Mesenchymal stem cell (in vitro differentiated cells and primary cell): ENCODE measurements around the gene CHI3L2.
A peak's percentile ranks its signal among the peaks of the same experiment; 100 is the strongest.

Experiments used
- DNase-seq: peaks from one replicate; pipeline ENCODE4 v3.0.0-alpha.2; 2013
- H2AFZ ChIP-seq: one replicate; pipeline ENCODE4 v1.6.1; 2013; ENCODE audit warnings: low read depth, mild to moderate bottlenecking, control low read depth, inconsistent platforms, low read length, moderate library complexity
- H2AK5ac ChIP-seq: 2 replicates; pipeline ENCODE4 v1.6.1; 2013; ENCODE audit warnings: low read length, moderate library complexity, mild to moderate bottlenecking, inconsistent platforms; ENCODE audit not compliant: severe bottlenecking
- H2BK120ac ChIP-seq: one replicate; pipeline ENCODE4 v1.6.1; 2013; ENCODE audit warnings: low read depth, mild to moderate bottlenecking, inconsistent platforms, low read length, moderate library complexity
- H2BK12ac ChIP-seq, 2 experiments: one replicate each; pipeline ENCODE4 v1.6.1; 2013; ENCODE audit warnings: inconsistent platforms in 2 of 2, low read length in 2 of 2, mild to moderate bottlenecking in 2 of 2, moderate library complexity in 2 of 2, control low read depth in 1 of 2
- H2BK15ac ChIP-seq: one replicate; pipeline ENCODE4 v1.6.1; 2013; ENCODE audit warnings: mild to moderate bottlenecking, low read depth, inconsistent platforms; ENCODE audit not compliant: poor library complexity, severe bottlenecking
- H2BK5ac ChIP-seq: 2 replicates; pipeline ENCODE4 v1.6.1; 2013; ENCODE audit warnings: low read depth, mild to moderate bottlenecking, low read length, control low read depth, inconsistent platforms; ENCODE audit not compliant: poor library complexity, severe bottlenecking
- H3K14ac ChIP-seq, 2 experiments: one replicate each; pipeline ENCODE4 v1.6.1; 2013; ENCODE audit warnings: inconsistent platforms in 2 of 2, low read length in 2 of 2, control low read depth in 1 of 2, mild to moderate bottlenecking in 1 of 2, moderate library complexity in 1 of 2
- H3K18ac ChIP-seq, 2 experiments: one replicate each; pipeline ENCODE4 v1.6.1; 2013; ENCODE audit warnings: inconsistent platforms in 2 of 2, low read length in 2 of 2, control low read depth in 1 of 2, low read depth in 1 of 2, mild to moderate bottlenecking in 1 of 2
- H3K23ac ChIP-seq, 2 experiments: one replicate each; pipeline ENCODE4 v1.6.1; 2013; ENCODE audit warnings: inconsistent platforms in 2 of 2, low read length in 2 of 2, mild to moderate bottlenecking in 2 of 2, moderate library complexity in 2 of 2, control low read depth in 1 of 2
- H3K27ac ChIP-seq: 2 replicates; pipeline ENCODE4 v1.5.1; 2013; ENCODE audit warnings: mild to moderate bottlenecking, moderate library complexity, low read length, control low read depth, inconsistent platforms; ENCODE audit not compliant: poor library complexity, severe bottlenecking
- H3K27me3 ChIP-seq, 2 experiments: 2 replicates each; pipeline versions ENCODE4 v1.6.1 to v1.7.0; 2013; ENCODE audit warnings: low read length in 2 of 2, mild to moderate bottlenecking in 2 of 2, moderate library complexity in 2 of 2, control low read depth in 1 of 2, inconsistent platforms in 1 of 2; ENCODE audit not compliant: control insufficient read depth in 1 of 2, insufficient read depth in 1 of 2
- H3K36me3 ChIP-seq, 2 experiments: 2 replicates each; pipeline versions ENCODE4 v1.6.1 to v1.7.0; 2013; ENCODE audit warnings: low read length in 2 of 2, control low read depth in 1 of 2, inconsistent platforms in 1 of 2, low read depth in 1 of 2, mild to moderate bottlenecking in 1 of 2; ENCODE audit not compliant: insufficient read depth in 2 of 2, control insufficient read depth in 1 of 2
- H3K4ac ChIP-seq, 2 experiments: one replicate each; pipeline ENCODE4 v1.6.1; 2013; ENCODE audit warnings: inconsistent platforms in 2 of 2, low read length in 2 of 2, mild to moderate bottlenecking in 2 of 2, moderate library complexity in 2 of 2, control low read depth in 1 of 2, low read depth in 1 of 2
- H3K4me1 ChIP-seq: 2 replicates; pipeline ENCODE4 v1.6.1; 2013; ENCODE audit warnings: low read depth, low read length, control low read depth; ENCODE audit not compliant: control insufficient read depth, insufficient read depth
- H3K4me2 ChIP-seq: 2 replicates; pipeline ENCODE4 v1.6.1; 2013; ENCODE audit warnings: low read length, mild to moderate bottlenecking, inconsistent platforms; ENCODE audit not compliant: poor library complexity, severe bottlenecking
- H3K4me3 ChIP-seq, 2 experiments: 2 replicates each; pipeline versions ENCODE4 v1.5.1 to v1.7.0; 2013; ENCODE audit warnings: low read length in 2 of 2, mild to moderate bottlenecking in 2 of 2, control low read depth in 1 of 2, low read depth in 1 of 2; ENCODE audit not compliant: insufficient read depth in 1 of 2
- H3K79me1 ChIP-seq: replicated peaks from 2 replicates; pipeline ENCODE4 v1.6.1; 2013; ENCODE audit warnings: mild to moderate bottlenecking, control low read depth, low read length, inconsistent platforms; ENCODE audit not compliant: poor library complexity, severe bottlenecking
- H3K9ac ChIP-seq: 2 replicates; pipeline ENCODE4 v1.7.0; 2013; ENCODE audit warnings: mild to moderate bottlenecking, low read length, moderate library complexity
- H3K9me3 ChIP-seq: 2 replicates; pipeline ENCODE4 v1.7.0; 2013; ENCODE audit warnings: mild to moderate bottlenecking, low read length; ENCODE audit not compliant: control insufficient read depth
- H4K8ac ChIP-seq: one replicate; pipeline ENCODE4 v1.6.1; 2013; ENCODE audit warnings: inconsistent platforms, mild to moderate bottlenecking, low read length, moderate library complexity
- H4K91ac ChIP-seq: one replicate; pipeline ENCODE4 v1.6.1; 2013; ENCODE audit warnings: mild to moderate bottlenecking, low read length, inconsistent platforms
- WGBS: methylation state at CpG from one replicate; pipeline ENCODE4 v1.1.7; 2013; ENCODE audit warnings: mixed read lengths; 5-methylcytosine and 5-hydroxymethylcytosine counted together

The CHI3L2 gene

GRCh38 chr1:111225717-111226400 is 1.7 kb upstream of the CHI3L2 start:
- no peak overlapping the region for H3K18ac ChIP-seq
- no peak overlapping the region for H3K9ac ChIP-seq
- no peak overlapping the region for H2BK12ac ChIP-seq
- no peak overlapping the region for H3K23ac ChIP-seq
- no peak for DNase-seq
- H2BK120ac ChIP-seq, result no peak overlapping the region
- no peak overlapping the region for H2AFZ ChIP-seq
- no peak overlapping the region for H3K4ac ChIP-seq
- H3K4me1 ChIP-seq, result peaks cover 15% of the 10 kb centered on the region
- no peak overlapping the region for H3K27ac ChIP-seq
- H3K14ac ChIP-seq, result no peak overlapping the region
- H2BK15ac ChIP-seq, result no peak overlapping the region
- no peak overlapping the region for H3K4me2 ChIP-seq
- H3K79me1 ChIP-seq, result no peaks in the 10 kb centered on the region
- no peaks in the 10 kb centered on the region for H3K27me3 ChIP-seq
- 81% methylated on average over 5 of the region's 6 CpGs for WGBS
- no peak overlapping the region for H2BK5ac ChIP-seq
- no peaks in the 10 kb centered on the region for H3K9me3 ChIP-seq
- H2AK5ac ChIP-seq, result no peak overlapping the region
- H4K91ac ChIP-seq, result no peak overlapping the region
- H3K4me3 ChIP-seq, result no peak overlapping the region
- H3K36me3 ChIP-seq, result no peaks in the 10 kb centered on the region
- H4K8ac ChIP-seq, result no peak overlapping the region

- peak overlapping the region; percentile 74 for H3K9ac ChIP-seq
- H3K9me3 ChIP-seq, result no peaks in the 10 kb centered on the region
- no peak overlapping the region for H3K14ac ChIP-seq
- no peak overlapping the region for H3K23ac ChIP-seq
- peak overlapping the region in 1 of 2 experiments; percentile 54 for H3K4me3 ChIP-seq
- no peak overlapping the region for H2BK120ac ChIP-seq
- no peaks in the 10 kb centered on the region for H3K36me3 ChIP-seq
- H3K27me3 ChIP-seq, result no peaks in the 10 kb centered on the region
- no peak overlapping the region for H3K4ac ChIP-seq
- H4K8ac ChIP-seq, result no peak overlapping the region
- no peak overlapping the region for H2BK15ac ChIP-seq
- H4K91ac ChIP-seq, result no peak overlapping the region
- no peaks in the 10 kb centered on the region for H3K79me1 ChIP-seq
- H3K27ac ChIP-seq, result peak overlapping the region; percentile 89
- peak overlapping the region; percentile 67 for H2AK5ac ChIP-seq
- no peak overlapping the region for H3K18ac ChIP-seq
- H3K4me2 ChIP-seq, result no peak overlapping the region
- no peak overlapping the region for H2AFZ ChIP-seq
- DNase-seq, result peak; percentile 43
- no peak overlapping the region for H2BK5ac ChIP-seq
- 71% methylated on average over 3 of the region's 6 CpGs for WGBS
- no peak overlapping the region for H2BK12ac ChIP-seq
- H3K4me1 ChIP-seq, result peaks cover 11% of the 10 kb centered on the region
Observed at GRCh38 chr1:111227851-111228747, 586 bp downstream of the CHI3L2 start.

GRCh38 chr1:111228748-111229126 is 1.2 kb downstream of the CHI3L2 start:
- no peak overlapping the region for H2AK5ac ChIP-seq
- no peak overlapping the region for H3K23ac ChIP-seq
- H3K4me1 ChIP-seq, result peaks cover 8% of the 10 kb centered on the region
- H4K91ac ChIP-seq, result no peak overlapping the region
- H2BK12ac ChIP-seq, result no peak overlapping the region
- H2BK15ac ChIP-seq, result no peak overlapping the region
- no peak overlapping the region for H3K4ac ChIP-seq
- no peaks in the 10 kb centered on the region for H3K27me3 ChIP-seq
- H3K4me2 ChIP-seq, result no peak overlapping the region
- no peaks in the 10 kb centered on the region for H3K9me3 ChIP-seq
- H3K18ac ChIP-seq, result no peak overlapping the region
- whole genome bisulfite sequencing, result 50% methylated on average over 1 of the region's 2 CpGs
- H3K4me3 ChIP-seq, result peak overlapping the region in 1 of 2 experiments; percentile 12
- peak overlapping the region; percentile 89 for H3K27ac ChIP-seq
- no peak overlapping the region for H3K14ac ChIP-seq
- no peak overlapping the region for H4K8ac ChIP-seq
- H3K79me1 ChIP-seq, result no peaks in the 10 kb centered on the region
- no peak overlapping the region for H2BK120ac ChIP-seq
- H2BK5ac ChIP-seq, result no peak overlapping the region
- H2AFZ ChIP-seq, result no peak overlapping the region
- no peaks in the 10 kb centered on the region for H3K36me3 ChIP-seq
- no peak for DNase-seq
- peak overlapping the region; percentile 74 for H3K9ac ChIP-seq

- no peak overlapping the region for H3K4me2 ChIP-seq
- no peak overlapping the region for H3K18ac ChIP-seq
- H3K14ac ChIP-seq, result no peak overlapping the region
- H2BK120ac ChIP-seq, result no peak overlapping the region
- no peaks in the 10 kb centered on the region for H3K27me3 ChIP-seq
- H3K4me1 ChIP-seq, result peaks cover 7% of the 10 kb centered on the region
- H3K79me1 ChIP-seq, result no peaks in the 10 kb centered on the region
- H2BK5ac ChIP-seq, result no peak overlapping the region
- no peak overlapping the region for H3K4ac ChIP-seq
- no peaks in the 10 kb centered on the region for H3K36me3 ChIP-seq
- H4K91ac ChIP-seq, result no peak overlapping the region
- H3K9me3 ChIP-seq, result no peaks in the 10 kb centered on the region
- no peak overlapping the region for H3K9ac ChIP-seq
- DNase-seq, result no peak
- no peak overlapping the region for H2AK5ac ChIP-seq
- no CpG with 5 or more reads among the region's 3 CpGs for WGBS
- H4K8ac ChIP-seq, result no peak overlapping the region
- no peak overlapping the region for H2AFZ ChIP-seq
- H3K4me3 ChIP-seq, result no peak overlapping the region
- no peak overlapping the region for H3K27ac ChIP-seq
- no peak overlapping the region for H2BK12ac ChIP-seq
- no peak overlapping the region for H2BK15ac ChIP-seq
- H3K23ac ChIP-seq, result no peak overlapping the region
Observed at GRCh38 chr1:111232134-111232533, 4.6 kb downstream of the CHI3L2 start.
